ENCODE data around the gene MB. TPM values are rescaled to one million over a fixed set of nuclear protein-coding genes. Genes with fewer than 3 reads are reported as not detected.

MB gene
- total RNA-seq, 2 experiments from 2014 or later, result not detected

GRCh38 chr22:35594686-35595085 lies 22.4 kb downstream of the MB start:
- Histone ChIP-seq H4K20me1 (ENCODE audit: insufficient read depth, low read length) (no peaks in the 10 kb centered on the region), H3K4me3 (ENCODE audit: low read depth, low read length, poor library complexity, severe bottlenecking) (no peak overlapping the region), H3K4me1 (ENCODE audit: insufficient read depth, low read length, poor library complexity, severe bottlenecking) (no peaks in the 10 kb centered on the region), H3K9me2 (ENCODE audit: insufficient read depth, low read length) (no peaks in the 10 kb centered on the region), H3K36me3 (ENCODE audit: insufficient read depth, low read length) (no peaks in the 10 kb centered on the region), H3K4me2 (ENCODE audit: low read length) (no peak overlapping the region), H3K27ac (ENCODE audit: low read depth, low read length, poor library complexity, severe bottlenecking) (no peak overlapping the region), H3K79me2 (ENCODE audit: insufficient read depth, low read depth, low read length) (no peaks in the 10 kb centered on the region), H3K9me3 (ENCODE audit: low read length) (no peaks in the 10 kb centered on the region), H2AFZ (ENCODE audit: low read length) (no peak overlapping the region)
- no peak for DNase-seq (ENCODE audit: low spot score)
- ChIA-PET CTCF (ENCODE audit: unreplicated experiment) (no interaction called here), POLR2A (no interaction called here)
- BruUV-seq (replicated peaks), result no TSS peak
- intact Hi-C loops (cut with micrococcal nuclease; ENCODE audit: unreplicated experiment), result no loop called here
- TF ChIP-seq CTCF (conservative IDR thresholded peaks at IDR 0.05; ENCODE audit: low read length) (no peak), EZH2phosphoT487 (IDR thresholded peaks at IDR 0.05; ENCODE audit: borderline replicate concordance, low read depth, low read length) (no peak)

- Histone ChIP-seq H3K4me1 (ENCODE audit: insufficient read depth, low read length, poor library complexity, severe bottlenecking) (no peaks in the 10 kb centered on the region), H4K20me1 (ENCODE audit: insufficient read depth, low read length) (no peaks in the 10 kb centered on the region), H3K36me3 (ENCODE audit: insufficient read depth, low read length) (no peaks in the 10 kb centered on the region), H3K27ac (ENCODE audit: low read depth, low read length, poor library complexity, severe bottlenecking) (no peak overlapping the region), H3K9me2 (ENCODE audit: insufficient read depth, low read length) (no peaks in the 10 kb centered on the region), H3K4me2 (ENCODE audit: low read length) (no peak overlapping the region), H3K79me2 (ENCODE audit: insufficient read depth, low read depth, low read length) (no peaks in the 10 kb centered on the region), H2AFZ (ENCODE audit: low read length) (no peak overlapping the region), H3K4me3 (ENCODE audit: low read depth, low read length, poor library complexity, severe bottlenecking) (no peak overlapping the region), H3K9me3 (ENCODE audit: low read length) (no peaks in the 10 kb centered on the region)
- intact Hi-C loops (cut with micrococcal nuclease; ENCODE audit: unreplicated experiment), result no loop called here
- no peak for TF ChIP-seq EZH2phosphoT487 (IDR thresholded peaks at IDR 0.05; ENCODE audit: borderline replicate concordance, low read depth, low read length)
- no peak for TF ChIP-seq CTCF (conservative IDR thresholded peaks at IDR 0.05; ENCODE audit: low read length)
- POLR2A ChIA-PET, result no interaction called here
- BruUV-seq (replicated peaks), result no TSS peak
- no peak for DNase-seq (ENCODE audit: low spot score)
- CTCF ChIA-PET (ENCODE audit: unreplicated experiment), result no interaction called here
These were observed 23.1 kb downstream of the MB start for GRCh38 chr22:35593891-35594470.

GRCh38 chr22:35593071-35593890 lies 23.8 kb downstream of the MB start:
- Histone ChIP-seq H3K4me3 (ENCODE audit: low read depth, low read length, poor library complexity, severe bottlenecking) (no peak overlapping the region), H3K4me2 (ENCODE audit: low read length) (no peak overlapping the region), H3K9me3 (ENCODE audit: low read length) (no peaks in the 10 kb centered on the region), H3K27ac (ENCODE audit: low read depth, low read length, poor library complexity, severe bottlenecking) (no peak overlapping the region), H3K36me3 (ENCODE audit: insufficient read depth, low read length) (no peaks in the 10 kb centered on the region), H3K4me1 (ENCODE audit: insufficient read depth, low read length, poor library complexity, severe bottlenecking) (no peaks in the 10 kb centered on the region), H3K9me2 (ENCODE audit: insufficient read depth, low read length) (no peaks in the 10 kb centered on the region), H3K79me2 (ENCODE audit: insufficient read depth, low read depth, low read length) (no peaks in the 10 kb centered on the region), H2AFZ (ENCODE audit: low read length) (no peak overlapping the region), H4K20me1 (ENCODE audit: insufficient read depth, low read length) (no peaks in the 10 kb centered on the region)
- CTCF ChIA-PET (ENCODE audit: unreplicated experiment), result no interaction called here
- no TSS peak for BruUV-seq (replicated peaks)
- POLR2A ChIA-PET, result no interaction called here
- TF ChIP-seq EZH2phosphoT487 (IDR thresholded peaks at IDR 0.05; ENCODE audit: borderline replicate concordance, low read depth, low read length) (no peak), CTCF (conservative IDR thresholded peaks at IDR 0.05; ENCODE audit: low read length) (no peak)
- no peak for DNase-seq (ENCODE audit: low spot score)
- intact Hi-C loops (cut with micrococcal nuclease; ENCODE audit: unreplicated experiment), result no loop called here

Measured in OCI-LY7 (cell line).